Thoracic aorta (tissue), 2 donors: ENCODE results near the gene PDLIM7. TPM values are rescaled to one million over a fixed set of nuclear protein-coding genes. Genes with fewer than 3 reads are reported as not detected.

Experiments
- ATAC-seq: fragments of 150-250 bp; one replicate; pipeline ENCODE4 v1.8.0; 2017; ENCODE audit warnings: low read depth; ENCODE audit not compliant: insufficient number of reproducible peaks, low FRiP score
- DNase-seq: peaks from one replicate; pipeline ENCODE4 v3.0.0-alpha.2; 2020; ENCODE audit warnings: low spot score
- H3K27ac ChIP-seq, 2 donors: fragments of 200-600 bp; sonication (generic); 1 replicate in 1 of 2; 2 replicates in 1 of 2; pipeline ENCODE4 v1.5.1; 2016; ENCODE audit warnings: mild to moderate bottlenecking in 2 of 2, moderate library complexity in 2 of 2
- H3K27me3 ChIP-seq: fragments of 200-600 bp; sonication (generic); replicated peaks from 2 replicates; pipeline ENCODE4 v1.6.0; 2016; ENCODE audit warnings: mild to moderate bottlenecking; ENCODE audit not compliant: insufficient read depth
- H3K36me3 ChIP-seq: fragments of 200-600 bp; sonication (generic); one replicate; pipeline ENCODE4 v1.5.1; 2016
- H3K4me1 ChIP-seq, 2 donors: fragments of 200-600 bp; sonication (generic); 1 replicate in 1 of 2; 2 replicates in 1 of 2; pipeline versions ENCODE4 v1.5.1 to v1.6.0; 2016; ENCODE audit warnings: low read depth in 2 of 2, mild to moderate bottlenecking in 1 of 2; ENCODE audit not compliant: control insufficient read depth in 1 of 2
- H3K4me3 ChIP-seq: fragments of 200-600 bp; sonication (generic); 2 replicates; pipeline ENCODE4 v1.5.1; 2016; ENCODE audit warnings: mild to moderate bottlenecking
- H3K9me3 ChIP-seq: fragments of 200-600 bp; sonication (generic); 2 replicates; pipeline ENCODE4 v1.5.1; 2016
- total RNA-seq, 2 donors: library from RNA; depleted of rRNA; stranded (reverse); fragments of >200 nt; gene quantifications; one replicate each; pipeline versions ENCODE4 v1.1.0 to v1.2.3, GENCODE V29; 2016
- TF ChIP-seq, protein P1 (sequence below): fragments of 200-600 bp; sonication (generic); IDR thresholded peaks from one replicate; pipeline ENCODE4 v1.5.1; 2019; ENCODE audit warnings: antibody characterized with exemption

The PDLIM7 gene
- total RNA-seq, 2 donors from 2014 or later = 626 to 891 TPM

DNA sequence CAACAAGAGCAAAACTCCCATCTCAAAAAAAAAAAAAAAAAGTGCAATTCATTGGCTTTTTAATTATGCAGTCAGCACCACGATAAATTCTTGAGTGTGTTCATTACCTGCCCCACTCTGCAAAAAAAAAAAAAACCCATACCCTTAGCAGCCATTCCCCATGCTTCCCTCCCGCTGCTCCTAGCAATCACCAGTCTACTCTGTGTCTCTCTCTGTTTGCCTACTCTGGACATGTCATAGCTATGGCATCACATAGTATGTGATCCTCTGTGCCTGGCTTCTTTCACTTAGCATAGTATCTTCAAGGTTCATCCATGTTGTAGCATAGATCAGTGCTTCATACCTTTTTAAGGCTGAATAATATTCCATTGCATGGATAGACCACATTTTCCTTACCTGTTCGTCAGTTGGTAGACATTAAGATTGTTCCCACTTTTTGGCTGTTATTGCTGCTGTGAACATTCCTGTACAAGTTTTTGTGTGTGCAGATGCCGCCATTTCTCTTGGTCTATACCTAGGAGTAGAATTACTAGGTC, 57.8 kb downstream of the PDLIM7 start:
- DNase-seq (no peak), ATAC-seq (no peak)
- Histone ChIP-seq H3K27ac (no peak overlapping the region), H3K9me3 (no peaks in the 10 kb centered on the region), H3K36me3 (peaks cover 47% of the 10 kb centered on the region), H3K4me3 (no peak overlapping the region), H3K27me3 (no peaks in the 10 kb centered on the region), H3K4me1 (no peaks in the 10 kb centered on the region)
- TF ChIP-seq, protein P1, sequence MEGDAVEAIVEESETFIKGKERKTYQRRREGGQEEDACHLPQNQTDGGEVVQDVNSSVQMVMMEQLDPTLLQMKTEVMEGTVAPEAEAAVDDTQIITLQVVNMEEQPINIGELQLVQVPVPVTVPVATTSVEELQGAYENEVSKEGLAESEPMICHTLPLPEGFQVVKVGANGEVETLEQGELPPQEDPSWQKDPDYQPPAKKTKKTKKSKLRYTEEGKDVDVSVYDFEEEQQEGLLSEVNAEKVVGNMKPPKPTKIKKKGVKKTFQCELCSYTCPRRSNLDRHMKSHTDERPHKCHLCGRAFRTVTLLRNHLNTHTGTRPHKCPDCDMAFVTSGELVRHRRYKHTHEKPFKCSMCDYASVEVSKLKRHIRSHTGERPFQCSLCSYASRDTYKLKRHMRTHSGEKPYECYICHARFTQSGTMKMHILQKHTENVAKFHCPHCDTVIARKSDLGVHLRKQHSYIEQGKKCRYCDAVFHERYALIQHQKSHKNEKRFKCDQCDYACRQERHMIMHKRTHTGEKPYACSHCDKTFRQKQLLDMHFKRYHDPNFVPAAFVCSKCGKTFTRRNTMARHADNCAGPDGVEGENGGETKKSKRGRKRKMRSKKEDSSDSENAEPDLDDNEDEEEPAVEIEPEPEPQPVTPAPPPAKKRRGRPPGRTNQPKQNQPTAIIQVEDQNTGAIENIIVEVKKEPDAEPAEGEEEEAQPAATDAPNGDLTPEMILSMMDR = no peak

DNA sequence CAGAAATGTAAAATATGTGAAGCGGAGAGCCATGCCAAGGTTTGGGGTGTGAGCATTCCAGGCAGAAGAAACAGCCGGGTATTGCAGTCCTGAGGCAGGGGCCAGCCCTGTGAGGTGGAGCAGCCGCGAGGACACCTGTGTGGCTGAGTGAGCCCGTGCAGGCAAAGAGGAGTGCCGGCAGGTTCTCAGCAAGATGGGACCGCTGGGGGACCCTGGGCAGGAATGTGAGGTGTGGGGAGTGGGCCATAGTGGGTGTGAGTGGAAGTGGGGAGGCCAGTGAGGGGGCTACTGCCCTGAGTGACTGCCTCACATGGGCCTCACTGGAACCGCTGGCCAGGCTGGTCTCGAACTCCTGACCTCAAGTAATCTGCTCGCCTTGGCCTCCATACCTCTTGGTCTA, 58.9 kb downstream of the PDLIM7 start:
- TF ChIP-seq, protein P1 = no peak
- no peaks in the 10 kb centered on the region for H3K4me1 ChIP-seq
- DNase-seq = no peak
- peaks cover 58% of the 10 kb centered on the region for H3K36me3 ChIP-seq
- no peak overlapping the region for H3K27ac ChIP-seq
- H3K27me3 ChIP-seq = no peaks in the 10 kb centered on the region
- ATAC-seq = no peak
- H3K4me3 ChIP-seq = no peak overlapping the region
- no peaks in the 10 kb centered on the region for H3K9me3 ChIP-seq

DNA sequence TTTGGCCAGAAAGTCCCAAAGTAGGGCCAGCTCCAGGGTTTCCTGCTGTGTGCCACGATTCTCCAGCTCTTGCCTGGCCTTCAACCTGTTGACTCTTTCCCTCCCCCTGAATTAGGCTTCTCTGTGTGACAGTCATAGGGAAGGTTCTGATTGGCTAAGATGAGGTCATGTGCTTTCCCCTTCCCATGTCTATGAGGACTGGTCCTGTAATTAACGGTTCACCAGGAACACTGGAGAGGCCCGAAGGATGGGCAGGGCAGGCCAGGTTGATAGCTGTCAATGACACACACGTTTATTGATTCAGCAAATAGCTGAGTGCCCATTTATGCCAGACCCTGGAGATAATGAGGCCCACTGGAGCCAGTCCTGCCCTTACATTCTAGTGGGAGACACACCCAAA, 59.8 kb downstream of the PDLIM7 start:
- peaks cover 0 to 3% of the 10 kb centered on the region in 2 donors for H3K4me1 ChIP-seq
- no peak overlapping the region for H3K27ac ChIP-seq
- ATAC-seq (no peak), DNase-seq (no peak)
- H3K27me3 ChIP-seq = no peaks in the 10 kb centered on the region
- H3K9me3 ChIP-seq = no peaks in the 10 kb centered on the region
- TF ChIP-seq, protein P1 = no peak
- H3K36me3 ChIP-seq = peaks cover 67% of the 10 kb centered on the region
- no peak overlapping the region for H3K4me3 ChIP-seq

DNA sequence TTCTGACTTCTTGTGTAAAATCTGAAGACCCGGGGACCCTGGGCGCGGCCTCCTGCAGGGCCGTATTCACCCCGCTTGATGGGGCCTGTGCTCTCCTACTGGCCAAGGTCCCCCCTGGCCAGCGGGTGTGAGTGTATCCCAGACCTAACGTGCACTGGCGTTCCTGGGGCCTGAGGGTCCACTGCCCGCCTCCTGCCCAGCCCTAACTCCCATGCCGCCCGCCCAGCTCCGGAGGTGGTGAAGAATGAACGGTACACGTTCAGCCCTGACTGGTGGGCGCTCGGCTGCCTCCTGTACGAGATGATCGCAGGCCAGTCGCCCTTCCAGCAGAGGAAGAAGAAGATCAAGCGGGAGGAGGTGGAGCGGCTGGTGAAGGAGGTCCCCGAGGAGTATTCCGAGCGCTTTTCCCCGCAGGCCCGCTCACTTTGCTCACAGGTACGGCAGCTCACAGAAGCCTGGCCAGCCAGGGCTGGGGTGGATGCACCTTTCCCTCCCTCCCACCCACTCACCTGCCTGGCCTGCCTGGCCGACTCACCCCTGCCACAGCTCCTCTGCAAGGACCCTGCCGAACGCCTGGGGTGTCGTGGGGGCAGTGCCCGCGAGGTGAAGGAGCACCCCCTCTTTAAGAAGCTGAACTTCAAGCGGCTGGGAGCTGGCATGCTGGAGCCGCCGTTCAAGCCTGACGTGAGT, 61.4 kb downstream of the PDLIM7 start:
- DNase-seq (no peak), ATAC-seq (no peak)
- H3K27ac ChIP-seq = no peak overlapping the region
- H3K9me3 ChIP-seq = no peaks in the 10 kb centered on the region
- TF ChIP-seq, protein P1 = no peak
- H3K4me3 ChIP-seq = no peak overlapping the region
- no peaks in the 10 kb centered on the region for H3K27me3 ChIP-seq
- peaks cover 58% of the 10 kb centered on the region for H3K36me3 ChIP-seq
- peaks cover 0 to 16% of the 10 kb centered on the region in 2 donors for H3K4me1 ChIP-seq

DNA sequence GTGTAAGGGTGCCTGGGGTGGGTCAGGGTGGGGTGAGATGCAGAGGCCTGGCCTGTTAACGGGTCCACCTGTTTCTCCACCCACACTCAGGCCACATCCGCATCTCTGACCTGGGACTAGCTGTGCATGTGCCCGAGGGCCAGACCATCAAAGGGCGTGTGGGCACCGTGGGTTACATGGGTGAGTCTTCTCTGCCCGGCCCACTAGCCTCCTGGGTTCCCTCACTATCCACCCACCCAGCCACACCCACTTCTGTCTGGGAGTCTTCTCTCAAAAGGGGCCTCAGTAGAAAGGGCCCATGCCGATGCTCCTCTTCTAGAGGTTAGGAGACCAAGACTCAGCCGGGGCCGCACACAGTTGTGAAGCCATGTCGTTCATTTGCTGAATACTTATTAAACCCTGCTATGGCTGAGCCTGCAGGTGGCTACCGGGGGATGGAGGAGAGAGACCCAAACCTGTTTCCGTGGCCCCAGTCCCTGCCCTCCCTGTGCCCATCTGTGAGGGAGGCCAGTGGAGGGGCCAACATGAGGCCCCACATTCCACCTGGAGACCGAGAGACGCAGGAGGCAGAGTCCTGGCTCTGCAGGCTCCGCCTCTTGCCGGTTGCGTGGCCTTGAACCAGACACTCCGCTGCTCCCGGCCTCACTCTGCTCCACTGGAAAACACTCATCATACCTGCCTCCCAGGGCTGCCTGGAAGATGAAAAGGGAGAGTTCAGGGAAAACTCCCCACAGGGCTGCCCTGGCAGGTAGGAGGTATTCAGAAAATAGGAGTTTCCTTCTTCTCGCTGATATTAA, 62.3 kb downstream of the PDLIM7 start:
- Histone ChIP-seq H3K36me3 (peaks cover 55% of the 10 kb centered on the region), H3K4me3 (no peak overlapping the region), H3K9me3 (no peaks in the 10 kb centered on the region), H3K27me3 (no peaks in the 10 kb centered on the region), H3K4me1 (peaks cover 0 to 16% of the 10 kb centered on the region in 2 donors), H3K27ac (no peak overlapping the region)
- DNase-seq (no peak), ATAC-seq (no peak)
- TF ChIP-seq, protein P1 = no peak
